PC-9 (cell line): Measurements from ENCODE around the gene SREBF2. TPM values are rescaled to one million over a fixed set of nuclear protein-coding genes. Genes with fewer than 3 reads are reported as not detected.

Source experiments
- BruUV-seq: library from RNA; stranded (reverse); fragments of 400-500 nt; replicated peaks from 2 replicates; lab custom pipeline; 2021; lab: Mats Ljungman, UMichigan
- CTCF ChIA-PET: fragments of 300-600 bp; sonication (Branson Sonifier 250); formaldehyde crosslinking; loops from one replicate; lab custom pipeline; 2022; ENCODE audit warnings: antibody characterized with exemption; lab: Charles Lee
- POLR2A ChIA-PET: fragments of 300-600 bp; sonication (Branson Sonifier 250); formaldehyde crosslinking; loops from one replicate; lab custom pipeline; 2022; ENCODE audit warnings: antibody characterized with exemption; ENCODE audit not compliant: unreplicated experiment; lab: Charles Lee
- DNase-seq, 2 experiments: peaks; one replicate each; pipeline versions ENCODE4 v3.0.0 to v3.0.0-alpha.2; 2015 to 2022; ENCODE audit warnings: mixed read lengths in 1 of 2
- H2AFZ ChIP-seq: fragments of 200-600 bp; sonication (generic); 2 replicates; pipeline ENCODE4 v1.8.1; 2017; ENCODE audit warnings: antibody characterized with exemption
- H3F3A ChIP-seq: fragments of 200-600 bp; sonication (generic); 2 replicates; pipeline ENCODE4 v1.8.1; 2017; ENCODE audit warnings: antibody characterized with exemption, mild to moderate bottlenecking, low read depth; ENCODE audit not compliant: insufficient read depth
- H3K27ac ChIP-seq: fragments of 200-600 bp; sonication (generic); 2 replicates; pipeline ENCODE4 v1.6.1; 2016; ENCODE audit warnings: mixed run types
- H3K27me3 ChIP-seq: fragments of 200-600 bp; sonication (generic); 2 replicates; pipeline ENCODE4 v1.6.1; 2016; ENCODE audit warnings: low read depth, mixed run types; ENCODE audit not compliant: insufficient read depth
- H3K36me3 ChIP-seq: fragments of 200-600 bp; sonication (generic); 2 replicates; pipeline ENCODE4 v1.6.1; 2016; ENCODE audit warnings: low read depth, mixed run types
- H3K4me1 ChIP-seq: fragments of 200-600 bp; sonication (generic); replicated peaks from 2 replicates; pipeline ENCODE4 v1.6.1; 2016; ENCODE audit warnings: mixed run types; ENCODE audit not compliant: insufficient read depth
- H3K4me2 ChIP-seq: fragments of 200-600 bp; sonication (generic); 2 replicates; pipeline ENCODE4 v1.6.1; 2017; ENCODE audit warnings: mixed run types
- H3K4me3 ChIP-seq: fragments of 200-600 bp; sonication (generic); 2 replicates; pipeline ENCODE4 v1.6.1; 2016; ENCODE audit warnings: mixed run types
- H3K79me2 ChIP-seq: fragments of 200-600 bp; sonication (generic); 2 replicates; pipeline ENCODE4 v1.6.1; 2017; ENCODE audit warnings: low read depth, mixed run types
- H3K9me2 ChIP-seq: fragments of 200-600 bp; sonication (generic); 2 replicates; pipeline ENCODE4 v1.8.1; 2017; ENCODE audit warnings: mild to moderate bottlenecking; ENCODE audit not compliant: insufficient read depth
- H3K9me3 ChIP-seq: fragments of 200-600 bp; sonication (generic); 2 replicates; pipeline ENCODE4 v1.8.1; 2016; ENCODE audit warnings: low read depth; ENCODE audit not compliant: insufficient read depth
- H4K20me1 ChIP-seq: fragments of 200-600 bp; sonication (generic); 2 replicates; pipeline ENCODE4 v1.8.1; 2017; ENCODE audit not compliant: insufficient read depth
- CTCF ChIP-seq: fragments of 200-600 bp; sonication (generic); conservative IDR thresholded peaks from 2 replicates; pipeline ENCODE4 v1.6.1; 2017; ENCODE audit warnings: mixed run types, antibody characterized with exemption, mild to moderate bottlenecking, moderate library complexity
- EZH2 ChIP-seq: fragments of 200-600 bp; sonication (generic); IDR thresholded peaks from 2 replicates; pipeline ENCODE4 v1.8.0; 2017; ENCODE audit warnings: antibody characterized with exemption, low read depth
- intact Hi-C: fragments of 100-400 bp; cut with micrococcal nuclease; formaldehyde crosslinking; loops from one replicate; pipeline ENCODE4 v1.10.0; 2022; ENCODE audit not compliant: unreplicated experiment
- total RNA-seq: library from RNA; stranded (reverse); gene quantifications from 2 replicates; pipeline ENCODE4 v1.2.3, GENCODE V29; 2021

SREBF2 gene
- total RNA-seq, 1 experiment from 2014 or later = 196 TPM

- CTCF ChIA-PET = interaction anchor here (0.6 to 3.3 kb wide), 3 partner anchors 52 to 102 kb away, joined by 5 to 19 read pairs (median 16); no protein-coding TSS in a partner anchor
- H2AFZ ChIP-seq = no peak overlapping the region
- TF ChIP-seq CTCF (no peak), EZH2 (no peak)
- H3K79me2 ChIP-seq = peaks cover 27% of the 10 kb centered on the region
- no peaks in the 10 kb centered on the region for H3K9me2 ChIP-seq
- no TSS peak for BruUV-seq
- H3K4me2 ChIP-seq = peak overlapping the region; percentile 89; the same call in 1 of the 2 replicates
- no peak for DNase-seq
- intact Hi-C loops = no loop called here
- H3K4me3 ChIP-seq = no peak overlapping the region
- H3K9me3 ChIP-seq = no peaks in the 10 kb centered on the region
- no peak overlapping the region for H3K27ac ChIP-seq
- H3K36me3 ChIP-seq = no peaks in the 10 kb centered on the region
- no peaks in the 10 kb centered on the region for H3K27me3 ChIP-seq
- H3F3A ChIP-seq = peaks cover 9% of the 10 kb centered on the region; the same call in 1 of the 2 replicates
- peaks cover 27% of the 10 kb centered on the region for H3K4me1 ChIP-seq
- no peaks in the 10 kb centered on the region for H4K20me1 ChIP-seq
- POLR2A ChIA-PET = interaction anchor here (0.6 kb wide), 2 partner anchors 49 to 119 kb away, joined by 3 to 18 read pairs; no protein-coding TSS in a partner anchor
Measured at GRCh38 chr22:41798736-41799135, 34.2 kb upstream of the SREBF2 start.

GRCh38 chr22:41799486-41800347 lies 33.2 kb upstream of the SREBF2 start:
- intact Hi-C loops = loop anchor here (1.0 to 2.0 kb wide), 3 partner anchors 33 to 133 kb away; no protein-coding TSS in a partner anchor
- BruUV-seq = TSS peak; percentile 72

More at GRCh38 chr22:41799486-41800347, 33.2 kb upstream of the SREBF2 start:
- ChIA-PET POLR2A (interaction anchor here (0.5 to 1.3 kb wide), 8 partner anchors 27 to 355 kb away, joined by 3 to 9 read pairs (median 4); no protein-coding TSS in a partner anchor), CTCF (interaction anchor here (0.6 to 3.3 kb wide), 6 partner anchors 32 to 133 kb away, joined by 3 to 19 read pairs (median 8); no protein-coding TSS in a partner anchor)
- TF ChIP-seq EZH2 = no peak
- TF ChIP-seq CTCF = no peak
- Histone ChIP-seq H3K36me3 (no peaks in the 10 kb centered on the region), H3K27ac (peak overlapping the region; percentile 46), H3K4me2 (peak overlapping the region; percentile 89), H3F3A (peaks cover 9% of the 10 kb centered on the region; the same call in 1 of the 2 replicates), H3K4me3 (peak overlapping the region; percentile 71), H2AFZ (peak overlapping the region; percentile 96), H3K9me3 (no peaks in the 10 kb centered on the region), H3K9me2 (no peaks in the 10 kb centered on the region), H3K79me2 (peaks cover 37% of the 10 kb centered on the region), H3K27me3 (no peaks in the 10 kb centered on the region), H4K20me1 (no peaks in the 10 kb centered on the region), H3K4me1 (peaks cover 27% of the 10 kb centered on the region)
- DNase-seq = no peak
